ENCODE measurements around the gene LRTM2. TPM values are rescaled to one million over a fixed set of nuclear protein-coding genes. Genes with fewer than 3 reads are reported as not detected.
A peak's percentile ranks its signal among the peaks of the same experiment; 100 is the strongest.

LRTM2 gene
- polyA plus RNA-seq, 1 donor: 0.13 TPM

DNA sequence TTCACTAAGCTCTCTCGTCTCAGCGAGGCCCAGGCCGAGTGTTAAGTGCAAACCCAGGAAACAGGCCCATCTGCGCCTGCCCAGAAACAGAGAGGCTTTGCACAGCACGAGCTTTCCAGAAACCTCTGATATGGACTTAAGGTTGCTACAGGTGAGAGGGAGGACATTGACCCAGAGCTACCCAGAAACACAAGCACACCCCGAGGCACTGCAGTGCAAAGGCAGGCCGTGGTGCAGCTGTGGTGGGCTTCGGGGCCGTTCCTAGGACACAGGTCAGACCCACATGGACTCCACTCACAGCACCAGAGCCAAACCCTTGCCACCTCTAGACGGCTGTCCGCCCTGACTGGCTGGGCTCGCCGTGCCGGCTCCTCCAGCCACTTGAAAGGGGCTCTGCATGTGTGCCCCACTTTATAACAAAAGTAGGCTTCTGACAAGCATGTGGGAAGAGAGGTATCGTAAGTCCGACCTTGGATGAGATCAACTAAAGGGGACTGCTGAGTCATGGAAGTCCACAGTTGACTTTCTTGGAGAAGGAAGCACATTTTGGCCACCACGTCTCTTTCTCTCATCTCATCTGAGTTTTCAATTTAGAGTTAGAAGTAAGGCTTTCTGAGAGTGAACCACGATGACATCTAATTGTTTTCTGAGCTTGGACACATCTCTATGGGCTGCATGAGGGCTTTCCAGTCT, 59.9 kb downstream of the LRTM2 start:
- Histone ChIP-seq H3K4me1 (ENCODE audit: control insufficient read depth, insufficient read depth, low read length) (no peaks in the 10 kb centered on the region), H3K4me3 (ENCODE audit: low read length) (no peak overlapping the region), H3K27me3 (ENCODE audit: control insufficient read depth, insufficient read depth, low read length) (peaks cover 3% of the 10 kb centered on the region), H3K27ac (ENCODE audit: low read length) (no peak overlapping the region), H3K36me3 (ENCODE audit: control insufficient read depth, insufficient read depth, low read length) (no peaks in the 10 kb centered on the region), H3K9me3 (ENCODE audit: control insufficient read depth, low read depth, low read length) (no peaks in the 10 kb centered on the region)
- WGBS (ENCODE audit: insufficient coverage, low lambda C conversion rate): 86% methylated on average over 1 of the region's 18 CpGs
- DNase-seq: no peak

GRCh38 chr12:1880876-1881275, 60.5 kb downstream of the LRTM2 start:
- H3K27ac ChIP-seq (ENCODE audit: low read length): no peak overlapping the region
- H3K27me3 ChIP-seq (ENCODE audit: control insufficient read depth, insufficient read depth, low read length): no peaks in the 10 kb centered on the region
- WGBS (ENCODE audit: insufficient coverage, low lambda C conversion rate): no CpG with 5 or more reads among the region's 7 CpGs
- H3K9me3 ChIP-seq (ENCODE audit: control insufficient read depth, low read depth, low read length): no peaks in the 10 kb centered on the region
- H3K4me1 ChIP-seq (ENCODE audit: control insufficient read depth, insufficient read depth, low read length): no peaks in the 10 kb centered on the region
- no peak for DNase-seq
- no peaks in the 10 kb centered on the region for H3K36me3 ChIP-seq (ENCODE audit: control insufficient read depth, insufficient read depth, low read length)
- H3K4me3 ChIP-seq (ENCODE audit: low read length): no peak overlapping the region

DNA sequence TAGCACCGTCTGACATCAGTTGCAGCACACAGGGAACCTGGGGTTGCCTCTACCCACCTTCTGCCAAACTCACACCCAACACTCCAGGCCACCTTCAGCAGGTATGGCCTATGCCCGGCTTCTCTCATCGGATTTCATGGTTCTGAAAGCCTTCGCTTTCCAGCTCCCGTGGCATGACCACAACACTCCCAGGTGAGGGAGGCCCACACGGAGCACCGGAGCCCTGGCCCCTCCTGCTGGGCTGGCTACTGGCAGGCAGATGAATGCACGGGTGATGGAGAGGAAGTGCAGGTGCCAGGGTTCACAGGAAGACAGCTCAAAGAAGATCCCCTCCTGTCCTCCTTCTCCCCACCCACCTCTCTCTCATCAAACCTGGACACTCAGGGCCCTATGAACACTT, 60.9 kb downstream of the LRTM2 start:
- Histone ChIP-seq H3K36me3 (ENCODE audit: control insufficient read depth, insufficient read depth, low read length) (no peaks in the 10 kb centered on the region), H3K4me3 (ENCODE audit: low read length) (no peak overlapping the region), H3K9me3 (ENCODE audit: control insufficient read depth, low read depth, low read length) (no peaks in the 10 kb centered on the region), H3K27me3 (ENCODE audit: control insufficient read depth, insufficient read depth, low read length) (no peaks in the 10 kb centered on the region), H3K27ac (ENCODE audit: low read length) (no peak overlapping the region), H3K4me1 (ENCODE audit: control insufficient read depth, insufficient read depth, low read length) (no peaks in the 10 kb centered on the region)
- WGBS (ENCODE audit: insufficient coverage, low lambda C conversion rate): no CpG with 5 or more reads among the region's 8 CpGs
- DNase-seq: no peak

GRCh38 chr12:1881936-1882335, 61.6 kb downstream of the LRTM2 start:
- Histone ChIP-seq H3K36me3 (ENCODE audit: control insufficient read depth, insufficient read depth, low read length) (no peaks in the 10 kb centered on the region), H3K27ac (ENCODE audit: low read length) (no peak overlapping the region), H3K9me3 (ENCODE audit: control insufficient read depth, low read depth, low read length) (no peaks in the 10 kb centered on the region), H3K27me3 (ENCODE audit: control insufficient read depth, insufficient read depth, low read length) (no peaks in the 10 kb centered on the region), H3K4me3 (ENCODE audit: low read length) (no peak overlapping the region), H3K4me1 (ENCODE audit: control insufficient read depth, insufficient read depth, low read length) (no peaks in the 10 kb centered on the region)
- DNase-seq: no peak
- WGBS (ENCODE audit: insufficient coverage, low lambda C conversion rate): no CpG with 5 or more reads among the region's 3 CpGs

DNA sequence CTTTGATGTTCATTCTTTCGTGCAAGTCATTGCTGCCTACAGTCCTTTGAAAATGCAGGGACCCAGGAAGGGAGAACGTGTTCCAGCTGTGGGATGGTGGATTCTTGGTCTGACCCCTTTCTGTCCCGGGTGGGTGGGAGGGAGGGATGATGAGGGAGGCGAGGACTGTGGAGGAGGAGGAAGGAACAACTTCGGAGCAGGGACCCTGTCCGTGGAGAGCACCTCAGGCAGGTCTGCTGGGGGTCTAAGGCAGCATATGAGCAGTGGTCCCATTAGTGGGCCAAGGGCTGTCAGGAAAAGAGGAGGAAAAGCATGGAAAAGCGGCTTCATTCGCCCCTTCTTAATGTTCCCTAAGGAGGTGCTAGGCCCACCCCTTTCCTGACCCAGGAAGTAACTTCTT, 62.0 kb downstream of the LRTM2 start:
- H3K27ac ChIP-seq (ENCODE audit: low read length): no peak overlapping the region
- DNase-seq: no peak
- no peaks in the 10 kb centered on the region for H3K36me3 ChIP-seq (ENCODE audit: control insufficient read depth, insufficient read depth, low read length)
- 80% methylated on average over 1 of the region's 8 CpGs for WGBS (ENCODE audit: insufficient coverage, low lambda C conversion rate)
- H3K4me1 ChIP-seq (ENCODE audit: control insufficient read depth, insufficient read depth, low read length): no peaks in the 10 kb centered on the region
- no peak overlapping the region for H3K4me3 ChIP-seq (ENCODE audit: low read length)
- no peaks in the 10 kb centered on the region for H3K9me3 ChIP-seq (ENCODE audit: control insufficient read depth, low read depth, low read length)
- H3K27me3 ChIP-seq (ENCODE audit: control insufficient read depth, insufficient read depth, low read length): no peaks in the 10 kb centered on the region

DNA sequence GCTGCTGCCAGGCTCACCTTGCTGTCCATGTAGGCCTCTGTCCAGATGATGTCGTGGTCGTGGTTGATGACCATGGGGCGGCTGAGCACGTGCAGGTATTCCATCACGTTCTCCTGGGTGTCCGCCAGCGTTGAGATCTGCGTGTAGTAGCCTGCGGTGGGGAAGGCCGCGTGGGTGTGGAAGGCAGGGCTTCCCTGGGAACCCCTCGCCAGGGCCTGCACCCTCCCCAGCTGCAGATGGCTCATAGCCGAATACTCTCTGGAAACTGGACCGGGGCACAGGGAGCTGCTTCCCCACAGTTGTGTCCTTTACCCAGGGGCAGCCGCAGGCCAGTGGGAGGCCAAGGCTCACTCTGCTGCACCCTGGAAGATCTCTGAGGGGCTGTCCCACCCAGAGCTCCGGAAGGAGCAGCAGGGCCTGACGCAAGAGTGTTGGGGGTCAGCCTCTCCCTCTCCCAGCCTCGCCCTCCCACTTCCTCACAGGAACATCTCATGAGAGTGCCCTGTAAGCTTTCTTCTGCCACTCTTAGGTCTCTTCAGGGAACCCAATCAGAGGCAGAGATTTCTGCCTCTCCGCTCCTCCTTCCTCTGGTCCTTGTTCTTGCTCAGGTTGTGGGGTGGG, 62.6 kb downstream of the LRTM2 start:
- H3K36me3 ChIP-seq (ENCODE audit: control insufficient read depth, insufficient read depth, low read length): no peaks in the 10 kb centered on the region
- no peak overlapping the region for H3K4me3 ChIP-seq (ENCODE audit: low read length)
- WGBS (ENCODE audit: insufficient coverage, low lambda C conversion rate): no CpG with 5 or more reads among the region's 19 CpGs
- no peaks in the 10 kb centered on the region for H3K9me3 ChIP-seq (ENCODE audit: control insufficient read depth, low read depth, low read length)
- no peak for DNase-seq
- H3K27me3 ChIP-seq (ENCODE audit: control insufficient read depth, insufficient read depth, low read length): no peaks in the 10 kb centered on the region
- H3K4me1 ChIP-seq (ENCODE audit: control insufficient read depth, insufficient read depth, low read length): no peaks in the 10 kb centered on the region
- no peak overlapping the region for H3K27ac ChIP-seq (ENCODE audit: low read length)

DNA sequence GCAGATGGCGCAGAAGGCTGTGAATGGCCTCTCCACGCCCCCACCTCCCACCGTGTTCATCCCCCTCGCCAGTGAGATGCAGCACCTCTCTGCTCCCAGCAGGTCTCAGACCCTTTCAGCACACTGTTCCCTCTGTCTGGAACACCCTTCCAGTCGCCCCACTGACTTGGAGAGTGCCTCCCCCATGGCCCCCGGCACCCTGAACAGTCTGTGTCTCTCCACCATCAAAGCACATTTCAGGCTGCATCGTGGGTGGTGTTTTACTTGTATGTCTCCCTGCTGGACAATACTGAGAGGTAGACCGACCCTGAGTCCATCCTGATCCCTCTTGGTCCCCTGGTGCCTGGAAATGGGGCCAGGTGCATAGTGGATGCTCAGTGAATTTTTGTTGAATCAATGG, 63.1 kb downstream of the LRTM2 start:
- Histone ChIP-seq H3K9me3 (ENCODE audit: control insufficient read depth, low read depth, low read length) (no peaks in the 10 kb centered on the region), H3K4me1 (ENCODE audit: control insufficient read depth, insufficient read depth, low read length) (no peaks in the 10 kb centered on the region), H3K36me3 (ENCODE audit: control insufficient read depth, insufficient read depth, low read length) (no peaks in the 10 kb centered on the region), H3K27me3 (ENCODE audit: control insufficient read depth, insufficient read depth, low read length) (no peaks in the 10 kb centered on the region), H3K4me3 (ENCODE audit: low read length) (no peak overlapping the region), H3K27ac (ENCODE audit: low read length) (no peak overlapping the region)
- WGBS (ENCODE audit: insufficient coverage, low lambda C conversion rate): no CpG with 5 or more reads among the region's 8 CpGs
- no peak for DNase-seq

DNA sequence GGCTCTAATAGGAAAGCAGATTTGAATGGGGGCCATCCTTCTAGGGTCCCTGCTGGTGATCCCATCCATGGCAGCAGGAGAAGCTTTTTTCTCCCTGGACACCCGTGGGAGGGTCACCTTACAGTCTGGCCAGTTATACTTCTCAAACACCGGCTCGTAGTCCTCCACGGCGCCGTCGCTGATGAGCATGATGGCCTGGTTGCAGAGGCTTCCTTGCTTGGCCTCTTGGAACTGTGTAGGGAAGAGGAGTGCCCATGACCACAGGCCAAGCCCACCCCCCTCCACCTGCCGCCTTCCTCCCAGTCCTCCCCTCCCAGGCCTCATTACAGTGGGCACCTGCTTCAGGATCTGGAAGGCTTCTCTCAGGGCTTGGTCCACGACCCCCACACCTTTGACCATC, 64.3 kb downstream of the LRTM2 start:
- no peaks in the 10 kb centered on the region for H3K4me1 ChIP-seq (ENCODE audit: control insufficient read depth, insufficient read depth, low read length)
- DNase-seq: no peak
- WGBS (ENCODE audit: insufficient coverage, low lambda C conversion rate): no CpG with 5 or more reads among the region's 9 CpGs
- H3K27me3 ChIP-seq (ENCODE audit: control insufficient read depth, insufficient read depth, low read length): no peaks in the 10 kb centered on the region
- H3K36me3 ChIP-seq (ENCODE audit: control insufficient read depth, insufficient read depth, low read length): no peaks in the 10 kb centered on the region
- no peak overlapping the region for H3K27ac ChIP-seq (ENCODE audit: low read length)
- H3K9me3 ChIP-seq (ENCODE audit: control insufficient read depth, low read depth, low read length): no peaks in the 10 kb centered on the region
- no peak overlapping the region for H3K4me3 ChIP-seq (ENCODE audit: low read length)

- DNase-seq: no peak
- no CpG with 5 or more reads among the region's 5 CpGs for WGBS (ENCODE audit: insufficient coverage, low lambda C conversion rate)
- Histone ChIP-seq H3K9me3 (ENCODE audit: control insufficient read depth, low read depth, low read length) (no peaks in the 10 kb centered on the region), H3K27me3 (ENCODE audit: control insufficient read depth, insufficient read depth, low read length) (no peaks in the 10 kb centered on the region), H3K4me3 (ENCODE audit: low read length) (no peak overlapping the region), H3K4me1 (ENCODE audit: control insufficient read depth, insufficient read depth, low read length) (no peaks in the 10 kb centered on the region), H3K36me3 (ENCODE audit: control insufficient read depth, insufficient read depth, low read length) (no peaks in the 10 kb centered on the region), H3K27ac (ENCODE audit: low read length) (no peak overlapping the region)
Measured at GRCh38 chr12:1885082-1885596, 64.8 kb downstream of the LRTM2 start.

DNA sequence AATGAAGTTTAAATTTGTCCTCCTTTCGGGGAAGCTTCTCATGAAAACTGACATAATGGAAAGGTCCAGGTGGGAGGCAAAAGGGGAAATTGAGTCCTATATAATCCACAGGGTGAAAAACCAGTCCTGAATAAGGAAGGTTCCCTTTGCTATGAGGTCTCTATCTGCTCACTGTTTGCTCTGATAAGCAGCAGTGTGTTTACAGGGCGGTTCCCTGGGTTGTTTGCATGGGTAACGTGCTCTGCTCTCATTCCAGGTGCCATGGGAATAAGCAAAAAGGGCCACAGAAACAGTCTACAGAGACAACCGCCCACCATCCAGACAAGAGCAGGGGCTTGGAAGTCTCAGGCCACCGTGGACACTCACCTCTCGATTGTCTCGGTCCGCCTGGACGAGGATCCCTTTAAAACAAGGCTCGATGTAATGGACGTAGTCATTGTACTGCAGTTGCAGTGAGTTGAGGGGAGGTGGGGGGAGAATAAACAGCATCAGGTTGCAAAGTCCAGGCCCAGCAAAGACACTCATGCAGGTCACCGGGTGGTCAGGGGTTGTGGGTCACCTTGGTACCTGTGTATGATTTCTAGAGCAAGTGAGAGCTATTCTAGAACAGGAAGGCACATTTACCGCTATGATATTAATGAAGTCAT, 65.4 kb downstream of the LRTM2 start:
- no peaks in the 10 kb centered on the region for H3K9me3 ChIP-seq (ENCODE audit: control insufficient read depth, low read depth, low read length)
- H3K27ac ChIP-seq (ENCODE audit: low read length): no peak overlapping the region
- H3K4me3 ChIP-seq (ENCODE audit: low read length): no peak overlapping the region
- no peaks in the 10 kb centered on the region for H3K4me1 ChIP-seq (ENCODE audit: control insufficient read depth, insufficient read depth, low read length)
- no peaks in the 10 kb centered on the region for H3K27me3 ChIP-seq (ENCODE audit: control insufficient read depth, insufficient read depth, low read length)
- WGBS (ENCODE audit: insufficient coverage, low lambda C conversion rate): 17% methylated on average over 2 of the region's 13 CpGs
- DNase-seq: peak in 1 of 2 donors; percentile 12
- no peaks in the 10 kb centered on the region for H3K36me3 ChIP-seq (ENCODE audit: control insufficient read depth, insufficient read depth, low read length)
